ENCODE results near the gene MED8. TPM values are rescaled to one million over a fixed set of nuclear protein-coding genes. Genes with fewer than 3 reads are reported as not detected.

The MED8 gene
- total RNA-seq, 1 experiment from 2014 or later = 36.0 TPM

GRCh38 chr1:43377831-43378230, 11.8 kb downstream of the MED8 start:
- Histone ChIP-seq H3K79me2 (ENCODE audit: insufficient read depth, low read length) (no peaks in the 10 kb centered on the region), H3K36me3 (ENCODE audit: control insufficient read depth in 1 of 2, insufficient read depth in 2 of 2, low read length in 2 of 2) (no peaks in the 10 kb centered on the region), H2AFZ (ENCODE audit: low read depth, low read length, poor library complexity, severe bottlenecking) (no peak overlapping the region), H3K9me2 (ENCODE audit: insufficient read depth) (no peaks in the 10 kb centered on the region), H3K9ac (ENCODE audit: low read length) (no peak overlapping the region), H3K9me3 (ENCODE audit: control insufficient read depth in 1 of 2, insufficient read depth in 1 of 2, low read depth in 1 of 2, low read length in 2 of 2) (no peaks in the 10 kb centered on the region), H3K27me3 (ENCODE audit: insufficient read depth, low read length) (no peaks in the 10 kb centered on the region), H3K27ac (ENCODE audit: low read depth, low read length) (no peak overlapping the region), H4K20me1 (ENCODE audit: insufficient read depth) (no peaks in the 10 kb centered on the region), H3K4me1 (ENCODE audit: control insufficient read depth in 1 of 2, insufficient read depth in 2 of 2, low read length in 2 of 2) (peaks cover 17 to 31% of the 10 kb centered on the region in 2 experiments), H3K4me2 (ENCODE audit: low read length) (no peak overlapping the region), H3K4me3 (replicated peaks in 1 of 2; ENCODE audit: low read depth in 1 of 2, low read length in 2 of 2) (no peak overlapping the region)
- intact Hi-C loops (cut with micrococcal nuclease) = no loop called here
- DNase-seq (ENCODE audit: low read depth, low spot score) = no peak
- CTCF ChIA-PET = interaction anchor here (1.5 kb wide), 1 partner anchor 20 kb away, joined by 3 read pairs; no protein-coding TSS in a partner anchor
- ATAC-seq = no peak
- POLR2A ChIA-PET = interaction anchor here (0.8 to 2.0 kb wide), 2 partner anchors 10 to 13 kb away, joined by 7 read pairs; partner anchors contain the start of gene ELOVL1
- no TSS peak for BruUV-seq (replicated peaks)
- RAD21 ChIA-PET (ENCODE audit: low non-redundant PET in 1 of 2, low total read pairs in 2 of 2, uncharacterized antibody in 2 of 2, unreplicated experiment in 2 of 2) = no interaction called here
- TF ChIP-seq FOSL1 (IDR thresholded peaks at IDR 0.05; ENCODE audit: low read depth) (no peak), ZFX (IDR thresholded peaks at IDR 0.05) (no peak), ELF1 (IDR thresholded peaks at IDR 0.05; ENCODE audit: borderline replicate concordance, low read depth) (no peak), EZH2 (IDR thresholded peaks at IDR 0.05) (no peak), EGR1 (IDR thresholded peaks at IDR 0.05; ENCODE audit: low read depth) (no peak), ZBTB33 (IDR thresholded peaks at IDR 0.05; ENCODE audit: extremely low read depth, insufficient replicate concordance, low read length) (no peak), EZH2phosphoT487 (IDR thresholded peaks at IDR 0.05; ENCODE audit: borderline replicate concordance) (no peak), ATF3 (IDR thresholded peaks at IDR 0.05) (no peak), POLR2AphosphoS5 (IDR thresholded peaks at IDR 0.05; ENCODE audit: low read depth, low read length) (no peak), POLR2A (IDR thresholded peaks at IDR 0.05; ENCODE audit: borderline replicate concordance, extremely low read depth, insufficient read depth, insufficient read length) (no peak), SRF (IDR thresholded peaks at IDR 0.05; ENCODE audit: low read depth) (no peak), MAX (IDR thresholded peaks at IDR 0.05) (no peak), CEBPB (IDR thresholded peaks at IDR 0.05; ENCODE audit: low read depth) (no peak), YY1 (IDR thresholded peaks at IDR 0.05; ENCODE audit: extremely low read depth, insufficient replicate concordance, low read depth, low read length) (no peak), SIN3A (IDR thresholded peaks at IDR 0.05; ENCODE audit: low read depth) (no peak), SP1 (IDR thresholded peaks at IDR 0.05; ENCODE audit: low read depth) (no peak)

Data from HCT116 (cell line).